PC-3 (cell line): Measurements from ENCODE around the gene CMSS1.

ENCODE experiments used
- EZH2 ChIP-seq: fragments of 300-600 bp; sonication (generic); IDR thresholded peaks from one replicate; pipeline ENCODE4 v1.6.1; 2017; ENCODE audit warnings: antibody characterized with exemption, mild to moderate bottlenecking, low read length; ENCODE audit not compliant: unreplicated experiment
- EZH2phosphoT487 ChIP-seq: fragments of 300-600 bp; sonication (generic); IDR thresholded peaks from 2 replicates; pipeline ENCODE4 v1.6.1; 2018; ENCODE audit warnings: mild to moderate bottlenecking, antibody characterized with exemption, low read length, borderline replicate concordance
- TF ChIP-seq, protein P1 (sequence below): fragments of 300-600 bp; sonication (generic); conservative IDR thresholded peaks from 2 replicates; pipeline ENCODE4 v1.5.1; 2017; ENCODE audit warnings: antibody characterized with exemption, low read depth, mild to moderate bottlenecking, low read length

DNA sequence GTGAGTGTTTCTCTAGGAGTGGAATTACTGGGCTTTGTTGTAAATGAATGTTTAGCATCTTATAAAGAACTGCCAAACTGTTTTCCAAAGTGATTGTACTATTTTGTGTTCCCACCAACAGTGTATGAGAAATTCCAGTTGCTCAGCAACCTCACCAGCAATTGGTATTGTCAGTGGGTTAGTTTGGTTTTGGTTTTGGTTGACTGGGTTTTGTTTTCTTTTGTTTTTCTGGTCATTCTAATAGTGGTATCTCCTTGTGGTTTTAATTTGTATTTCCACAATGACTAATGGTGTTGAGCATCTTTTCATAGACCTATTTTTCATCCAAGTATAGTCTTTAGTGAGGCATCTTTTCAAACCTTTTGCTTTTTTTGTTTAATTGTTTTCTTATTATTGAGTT is 269.5 kb downstream of the CMSS1 start:
- no peak for TF ChIP-seq EZH2
- TF ChIP-seq, protein P1, sequence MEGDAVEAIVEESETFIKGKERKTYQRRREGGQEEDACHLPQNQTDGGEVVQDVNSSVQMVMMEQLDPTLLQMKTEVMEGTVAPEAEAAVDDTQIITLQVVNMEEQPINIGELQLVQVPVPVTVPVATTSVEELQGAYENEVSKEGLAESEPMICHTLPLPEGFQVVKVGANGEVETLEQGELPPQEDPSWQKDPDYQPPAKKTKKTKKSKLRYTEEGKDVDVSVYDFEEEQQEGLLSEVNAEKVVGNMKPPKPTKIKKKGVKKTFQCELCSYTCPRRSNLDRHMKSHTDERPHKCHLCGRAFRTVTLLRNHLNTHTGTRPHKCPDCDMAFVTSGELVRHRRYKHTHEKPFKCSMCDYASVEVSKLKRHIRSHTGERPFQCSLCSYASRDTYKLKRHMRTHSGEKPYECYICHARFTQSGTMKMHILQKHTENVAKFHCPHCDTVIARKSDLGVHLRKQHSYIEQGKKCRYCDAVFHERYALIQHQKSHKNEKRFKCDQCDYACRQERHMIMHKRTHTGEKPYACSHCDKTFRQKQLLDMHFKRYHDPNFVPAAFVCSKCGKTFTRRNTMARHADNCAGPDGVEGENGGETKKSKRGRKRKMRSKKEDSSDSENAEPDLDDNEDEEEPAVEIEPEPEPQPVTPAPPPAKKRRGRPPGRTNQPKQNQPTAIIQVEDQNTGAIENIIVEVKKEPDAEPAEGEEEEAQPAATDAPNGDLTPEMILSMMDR: no peak
- no peak for TF ChIP-seq EZH2phosphoT487
